Gastroesophageal sphincter (tissue), 3 donors: ENCODE measurements around the gene ARID1B.

Source experiments
- CTCF ChIP-seq, 4 experiments: fragments of 200-600 bp in 2 of 4; fragments of 450-650 bp in 2 of 4; sonication (generic) in 1 of 4; IDR thresholded peaks; one replicate each; pipeline ENCODE4 v1.5.1; 2017 to 2019; ENCODE audit warnings: antibody characterized with exemption in 4 of 4, mild to moderate bottlenecking in 2 of 4, moderate library complexity in 2 of 4
- EP300 ChIP-seq: sonication (generic); formaldehyde crosslinking; IDR thresholded peaks from one replicate; pipeline ENCODE4 v1.6.1; 2017; ENCODE audit warnings: antibody characterized with exemption, mild to moderate bottlenecking
- POLR2A ChIP-seq, 2 donors: fragments of 450-650 bp; IDR thresholded peaks; one replicate each; pipeline ENCODE4 v1.6.1; 2017; ENCODE audit warnings: antibody characterized with exemption in 2 of 2, mild to moderate bottlenecking in 2 of 2, moderate library complexity in 1 of 2
- POLR2AphosphoS5 ChIP-seq: sonication (generic); formaldehyde crosslinking; IDR thresholded peaks from one replicate; pipeline ENCODE4 v1.6.1; 2017; ENCODE audit warnings: antibody characterized with exemption

GRCh38 chr6:156841508-156841907, 64.3 kb downstream of the ARID1B start:
- TF ChIP-seq CTCF (IDR thresholded peaks at IDR 0.05) (no peak), POLR2A (IDR thresholded peaks at IDR 0.05) (no peak), POLR2AphosphoS5 (no peak), EP300 (no peak)
